GM12892 (cell line): ENCODE results near the gene DSG3.

Experiments used
- POLR2A ChIP-seq: IDR thresholded peaks from 2 replicates; pipeline ENCODE4 v1.6.1; 2011; ENCODE audit warnings: low read depth, low read length, control low read depth
- POLR2AphosphoS5 ChIP-seq: IDR thresholded peaks from 2 replicates; pipeline ENCODE4 v1.6.1; 2011; ENCODE audit warnings: low read depth, low read length, control low read depth
- TAF1 ChIP-seq: IDR thresholded peaks from 2 replicates; pipeline ENCODE4 v1.6.1; 2011; ENCODE audit warnings: low read depth, mild to moderate bottlenecking, control low read depth, low read length, borderline replicate concordance

GRCh38 chr18:31497836-31498573, 50.5 kb downstream of the DSG3 start, which contains the start of gene DSG2:
- TF ChIP-seq POLR2A (peak; percentile 83; the same call in 1 of the 2 replicates), POLR2AphosphoS5 (peak; percentile 70; the same call in 1 of the 2 replicates), TAF1 (peak; percentile 55; the same call in 1 of the 2 replicates)
